ENCODE measurements around the gene SCYL1. TPM values are rescaled to one million over a fixed set of nuclear protein-coding genes. Genes with fewer than 3 reads are reported as not detected.
"Not testable (repeated sequence)": the region's sequence is repeated elsewhere in the genome, so short reads cannot be mapped to it uniquely, and the experiment has no call there.

SCYL1 gene
- total and polyA plus RNA-seq, 4 donors, result 33.7 to 62.0 (median 52.6) TPM

DNA sequence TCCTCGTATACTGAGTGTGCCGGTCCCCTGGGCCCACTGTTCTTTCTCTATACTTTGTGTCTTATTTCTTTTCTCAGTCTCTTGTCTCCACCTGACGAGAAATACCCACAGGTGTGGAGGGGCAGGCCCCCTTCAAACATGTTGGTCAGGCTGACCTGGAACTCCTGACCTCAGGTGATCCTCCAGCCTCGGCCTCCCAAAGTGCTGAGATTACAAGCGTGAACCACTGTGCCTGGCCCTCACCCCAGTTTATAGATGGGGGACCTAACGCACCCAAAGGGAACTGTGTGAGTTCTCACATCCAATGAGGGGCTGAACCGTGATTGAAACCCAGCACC lies 1.3 kb upstream of the SCYL1 start:
- not testable (repeated sequence) for H3K9me3 ChIP-seq (ENCODE audit: control insufficient read depth in 4 of 4, low read length in 3 of 4); DNase-seq (ENCODE audit: low spot score); H3K9ac ChIP-seq (ENCODE audit: low read depth in 1 of 2, low read length in 2 of 2); H3K36me3 ChIP-seq (ENCODE audit: control insufficient read depth in 4 of 4, insufficient read depth in 3 of 4, low read depth in 1 of 4, low read length in 3 of 4); H3K4me3 ChIP-seq (ENCODE audit: low read depth in 1 of 3, low read length in 3 of 3); H3K27me3 ChIP-seq (ENCODE audit: control insufficient read depth in 4 of 4, insufficient read depth in 4 of 4, low read length in 3 of 4)
- WGBS, result 88% methylated on average over 7 of the region's 7 CpGs
- Histone ChIP-seq H3K27ac (ENCODE audit: low read depth in 1 of 2, low read length in 2 of 2) (peak overlapping the region in 1 of 2 donors; percentile 0), H3K4me1 (ENCODE audit: control insufficient read depth in 4 of 4, insufficient read depth in 4 of 4, low read length in 3 of 4) (peaks cover 6 to 36% (median 28%) of the 10 kb centered on the region in 4 donors)

DNA sequence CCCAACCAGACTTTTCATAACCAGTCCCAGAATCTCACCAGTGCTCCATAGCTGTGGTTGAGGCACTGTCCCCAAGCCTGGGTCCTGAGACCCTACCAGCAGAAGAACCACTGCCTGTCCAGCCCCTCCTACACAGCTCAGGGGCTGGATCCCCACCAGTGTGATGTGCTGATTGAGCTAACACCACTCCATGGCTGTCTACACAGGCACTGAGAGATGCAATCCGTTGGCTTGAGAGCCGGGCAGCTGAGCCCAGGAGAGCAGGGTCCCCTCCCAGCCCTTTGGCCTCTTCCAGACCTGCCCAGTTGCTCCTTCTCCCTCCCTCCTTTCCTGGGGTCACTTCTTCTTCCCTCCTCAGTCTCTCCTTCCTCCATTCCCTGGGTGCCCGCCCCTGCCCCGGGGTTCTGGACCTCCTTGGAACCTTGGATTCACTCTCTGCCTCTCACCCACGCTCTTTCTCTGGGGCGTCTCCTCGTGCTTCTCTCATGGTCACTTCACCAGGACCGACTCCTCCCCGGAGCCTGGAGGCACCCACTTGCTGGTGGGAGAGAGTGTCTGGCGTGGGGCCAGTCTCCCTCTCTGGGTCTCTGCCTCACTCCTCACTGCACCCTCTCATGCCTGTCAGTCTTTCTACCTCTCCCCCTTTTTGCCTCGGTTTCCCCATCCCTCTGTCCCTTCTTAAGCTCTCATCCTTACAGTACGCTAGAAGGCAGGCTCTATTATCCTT lies 706 bp upstream of the SCYL1 start:
- Histone ChIP-seq H3K4me1 (ENCODE audit: control insufficient read depth in 4 of 4, insufficient read depth in 4 of 4, low read length in 3 of 4) (peaks cover 12 to 42% (median 34%) of the 10 kb centered on the region in 4 donors), H3K36me3 (ENCODE audit: control insufficient read depth in 4 of 4, insufficient read depth in 3 of 4, low read depth in 1 of 4, low read length in 3 of 4) (peaks cover 0 to 8% (median 4%) of the 10 kb centered on the region in 4 donors), H3K27ac (ENCODE audit: low read depth in 1 of 2, low read length in 2 of 2) (peak overlapping the region; percentile 0 to 51), H3K9ac (ENCODE audit: low read depth in 1 of 2, low read length in 2 of 2) (peak overlapping the region in 1 of 2 donors; percentile 47), H3K4me3 (ENCODE audit: low read depth in 1 of 3, low read length in 3 of 3) (no peak overlapping the region), H3K27me3 (ENCODE audit: control insufficient read depth in 4 of 4, insufficient read depth in 4 of 4, low read length in 3 of 4) (no peaks in the 10 kb centered on the region), H3K9me3 (ENCODE audit: control insufficient read depth in 4 of 4, low read length in 3 of 4) (no peaks in the 10 kb centered on the region)
- TF ChIP-seq RAD21 (IDR thresholded peaks at IDR 0.05) (no peak), FOXA2 (IDR thresholded peaks at IDR 0.05) (no peak), FOXA1 (IDR thresholded peaks at IDR 0.05) (no peak), EGR1 (IDR thresholded peaks at IDR 0.05; ENCODE audit: low read depth in 2 of 2) (no peak), JUND (IDR thresholded peaks at IDR 0.05) (no peak), HNF4G (IDR thresholded peaks at IDR 0.05) (no peak)
- TF ChIP-seq, protein P1, sequence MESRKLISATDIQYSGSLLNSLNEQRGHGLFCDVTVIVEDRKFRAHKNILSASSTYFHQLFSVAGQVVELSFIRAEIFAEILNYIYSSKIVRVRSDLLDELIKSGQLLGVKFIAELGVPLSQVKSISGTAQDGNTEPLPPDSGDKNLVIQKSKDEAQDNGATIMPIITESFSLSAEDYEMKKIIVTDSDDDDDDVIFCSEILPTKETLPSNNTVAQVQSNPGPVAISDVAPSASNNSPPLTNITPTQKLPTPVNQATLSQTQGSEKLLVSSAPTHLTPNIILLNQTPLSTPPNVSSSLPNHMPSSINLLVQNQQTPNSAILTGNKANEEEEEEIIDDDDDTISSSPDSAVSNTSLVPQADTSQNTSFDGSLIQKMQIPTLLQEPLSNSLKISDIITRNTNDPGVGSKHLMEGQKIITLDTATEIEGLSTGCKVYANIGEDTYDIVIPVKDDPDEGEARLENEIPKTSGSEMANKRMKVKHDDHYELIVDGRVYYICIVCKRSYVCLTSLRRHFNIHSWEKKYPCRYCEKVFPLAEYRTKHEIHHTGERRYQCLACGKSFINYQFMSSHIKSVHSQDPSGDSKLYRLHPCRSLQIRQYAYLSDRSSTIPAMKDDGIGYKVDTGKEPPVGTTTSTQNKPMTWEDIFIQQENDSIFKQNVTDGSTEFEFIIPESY (IDR thresholded peaks at IDR 0.05), result no peak
- TF ChIP-seq, protein P2, sequence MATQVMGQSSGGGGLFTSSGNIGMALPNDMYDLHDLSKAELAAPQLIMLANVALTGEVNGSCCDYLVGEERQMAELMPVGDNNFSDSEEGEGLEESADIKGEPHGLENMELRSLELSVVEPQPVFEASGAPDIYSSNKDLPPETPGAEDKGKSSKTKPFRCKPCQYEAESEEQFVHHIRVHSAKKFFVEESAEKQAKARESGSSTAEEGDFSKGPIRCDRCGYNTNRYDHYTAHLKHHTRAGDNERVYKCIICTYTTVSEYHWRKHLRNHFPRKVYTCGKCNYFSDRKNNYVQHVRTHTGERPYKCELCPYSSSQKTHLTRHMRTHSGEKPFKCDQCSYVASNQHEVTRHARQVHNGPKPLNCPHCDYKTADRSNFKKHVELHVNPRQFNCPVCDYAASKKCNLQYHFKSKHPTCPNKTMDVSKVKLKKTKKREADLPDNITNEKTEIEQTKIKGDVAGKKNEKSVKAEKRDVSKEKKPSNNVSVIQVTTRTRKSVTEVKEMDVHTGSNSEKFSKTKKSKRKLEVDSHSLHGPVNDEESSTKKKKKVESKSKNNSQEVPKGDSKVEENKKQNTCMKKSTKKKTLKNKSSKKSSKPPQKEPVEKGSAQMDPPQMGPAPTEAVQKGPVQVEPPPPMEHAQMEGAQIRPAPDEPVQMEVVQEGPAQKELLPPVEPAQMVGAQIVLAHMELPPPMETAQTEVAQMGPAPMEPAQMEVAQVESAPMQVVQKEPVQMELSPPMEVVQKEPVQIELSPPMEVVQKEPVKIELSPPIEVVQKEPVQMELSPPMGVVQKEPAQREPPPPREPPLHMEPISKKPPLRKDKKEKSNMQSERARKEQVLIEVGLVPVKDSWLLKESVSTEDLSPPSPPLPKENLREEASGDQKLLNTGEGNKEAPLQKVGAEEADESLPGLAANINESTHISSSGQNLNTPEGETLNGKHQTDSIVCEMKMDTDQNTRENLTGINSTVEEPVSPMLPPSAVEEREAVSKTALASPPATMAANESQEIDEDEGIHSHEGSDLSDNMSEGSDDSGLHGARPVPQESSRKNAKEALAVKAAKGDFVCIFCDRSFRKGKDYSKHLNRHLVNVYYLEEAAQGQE (IDR thresholded peaks at IDR 0.05), result no peak
- TF ChIP-seq, protein P3, sequence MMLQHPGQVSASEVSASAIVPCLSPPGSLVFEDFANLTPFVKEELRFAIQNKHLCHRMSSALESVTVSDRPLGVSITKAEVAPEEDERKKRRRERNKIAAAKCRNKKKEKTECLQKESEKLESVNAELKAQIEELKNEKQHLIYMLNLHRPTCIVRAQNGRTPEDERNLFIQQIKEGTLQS (IDR thresholded peaks at IDR 0.05), result no peak
- 71% methylated on average over 12 of the region's 12 CpGs for WGBS
- DNase-seq (ENCODE audit: low spot score), result no peak
